Measurements from ENCODE around the gene PTPRM.

GRCh38 chr18:7896805-7897518 is 329.8 kb downstream of the PTPRM start:
- TF ChIP-seq CREB5 (CRISPR knock-in tag; IDR thresholded peaks at IDR 0.05; ENCODE audit: low read depth) (no peak), ZNF565 (CRISPR knock-in tag; conservative IDR thresholded peaks at IDR 0.05; ENCODE audit: low read depth) (no peak), TOX (CRISPR knock-in tag; IDR thresholded peaks at IDR 0.05; ENCODE audit: borderline replicate concordance) (no peak), ZC3H10 (CRISPR knock-in tag; IDR thresholded peaks at IDR 0.05) (no peak), POU6F1 (CRISPR knock-in tag; IDR thresholded peaks at IDR 0.05; ENCODE audit: borderline replicate concordance, low read depth) (no peak), ARNTL (CRISPR knock-in tag; IDR thresholded peaks at IDR 0.05; ENCODE audit: borderline replicate concordance, low read depth) (no peak)

All from SK-N-SH treated with all-trans-retinoic acid at 6 μM for 48 hours (cell line).